Activated gamma-delta T cell treated with Interleukin-2 at 50 U/mL for 16 hours (primary cell): ENCODE measurements around the gene NELL1.

Experiments used
- DNase-seq: peaks from one replicate; pipeline ENCODE4 v3.0.0-alpha.2; 2020

Gene NELL1

DNA sequence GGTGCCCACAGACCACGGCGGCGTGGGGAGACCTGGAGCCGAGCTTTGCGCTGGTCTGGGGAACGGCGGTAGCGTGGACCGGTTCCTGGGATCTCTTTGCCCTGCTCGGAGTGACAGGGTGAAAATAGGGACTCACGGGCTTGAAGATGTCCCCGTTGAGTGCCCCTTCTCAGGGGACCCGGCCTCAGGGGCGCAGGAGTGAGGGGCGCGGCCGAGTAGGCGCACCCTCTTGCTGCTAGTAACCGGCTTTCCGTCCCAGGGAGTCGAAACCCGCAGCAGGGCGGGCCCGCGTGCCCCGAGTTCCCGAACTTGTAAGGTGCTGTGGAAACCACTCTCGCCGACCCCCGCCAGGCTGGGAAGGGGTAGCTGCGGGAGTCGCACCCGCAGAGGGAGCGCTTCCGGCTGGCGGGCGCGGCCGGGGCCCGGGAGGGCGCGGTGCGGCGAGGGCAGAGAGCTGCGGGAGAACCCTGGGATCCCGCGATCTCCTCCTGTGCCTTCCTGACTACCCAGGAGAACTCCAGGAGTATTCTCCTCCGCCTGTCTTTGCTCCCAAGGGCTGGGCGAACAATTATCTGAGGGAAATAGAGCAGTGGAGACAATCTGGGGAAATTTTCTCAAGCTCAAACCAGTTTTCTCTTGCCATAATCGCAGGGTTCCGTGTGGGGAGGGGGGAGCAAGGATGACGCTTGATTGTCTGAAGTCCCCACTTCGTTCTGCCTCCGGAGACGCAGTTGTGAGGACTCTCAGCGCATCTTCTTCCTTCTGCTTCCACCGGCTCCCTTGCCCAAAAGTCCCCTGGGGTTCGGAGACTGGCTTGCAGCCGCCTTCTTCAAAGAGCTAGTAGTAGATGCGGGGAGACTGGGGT, 666 bp downstream of the NELL1 start:
- DNase-seq, result no peak

DNA sequence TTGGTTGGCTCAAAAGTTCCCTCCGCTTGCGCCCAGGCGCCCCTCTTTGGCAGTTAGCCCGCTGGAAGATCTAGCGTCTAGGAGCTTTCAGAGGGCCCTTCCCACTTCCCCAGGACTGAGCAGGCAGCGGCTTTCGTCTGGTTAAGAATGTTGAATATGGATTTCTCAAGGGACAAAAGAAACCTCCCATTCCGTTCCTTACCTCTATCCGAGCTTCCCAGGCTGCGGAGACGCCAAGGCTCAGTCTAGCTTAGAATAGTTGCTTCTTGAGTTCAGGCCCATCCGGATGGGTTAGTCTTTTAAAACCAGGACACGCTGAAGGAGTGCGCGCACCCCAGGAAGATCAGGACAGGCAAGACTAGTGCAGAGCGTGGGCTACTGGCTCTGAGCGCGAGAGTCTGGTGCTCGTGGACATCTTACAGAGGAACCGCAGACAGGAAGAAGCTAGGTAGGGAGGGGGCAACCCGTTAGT, 1.6 kb downstream of the NELL1 start:
- no peak for DNase-seq

DNA sequence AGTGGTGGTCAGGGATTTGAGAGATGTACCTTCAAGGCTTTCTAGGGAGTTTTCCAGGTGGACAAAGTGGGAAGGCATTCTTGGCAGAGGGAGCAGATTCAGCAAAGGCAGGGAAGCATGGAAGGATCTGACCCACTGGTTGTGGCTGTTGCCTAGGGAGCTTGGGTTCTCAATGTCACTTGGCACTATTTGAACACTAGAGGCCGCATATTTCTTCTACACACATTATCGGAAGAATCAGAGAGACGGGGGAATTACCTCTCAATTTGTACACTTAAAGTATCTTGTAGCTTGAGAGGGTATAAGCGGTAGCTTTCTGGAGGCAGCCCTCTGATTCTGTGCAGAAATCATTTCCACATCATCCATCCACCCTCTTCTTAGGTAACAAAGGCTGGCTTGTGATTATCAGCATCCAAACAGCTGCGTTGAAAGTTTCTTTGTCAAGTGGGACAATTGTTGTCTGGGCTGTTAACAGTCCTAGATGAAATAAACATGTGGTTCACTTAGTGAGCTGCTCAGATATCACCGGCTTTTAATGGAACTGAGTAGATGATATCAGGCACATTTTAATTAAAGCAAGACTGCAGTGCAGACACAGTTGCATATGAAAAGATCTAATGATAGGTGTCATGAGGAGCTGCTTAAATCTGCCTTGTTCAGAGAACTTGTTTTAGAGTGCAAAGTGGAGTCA, 2.6 kb downstream of the NELL1 start:
- no peak for DNase-seq

DNA sequence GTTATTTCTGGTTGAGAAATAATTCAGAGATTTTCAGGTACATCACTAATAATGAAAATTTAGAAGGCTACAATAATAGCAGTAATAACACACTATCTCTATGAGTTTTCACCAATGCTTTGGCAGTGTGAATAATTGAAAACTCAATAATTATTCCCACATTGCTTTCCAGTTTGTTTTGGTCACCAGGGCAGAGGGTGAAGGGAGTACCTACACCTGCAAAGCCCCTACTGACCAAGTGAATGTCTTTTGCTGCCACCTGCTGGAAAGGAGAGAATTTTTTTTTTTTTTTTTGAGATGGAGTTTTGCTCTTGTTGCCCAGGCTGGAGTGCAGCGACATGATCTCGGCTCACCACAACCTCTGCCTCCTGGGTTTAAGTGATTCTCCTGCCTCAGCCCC, 3.2 kb downstream of the NELL1 start:
- no peak for DNase-seq

DNA sequence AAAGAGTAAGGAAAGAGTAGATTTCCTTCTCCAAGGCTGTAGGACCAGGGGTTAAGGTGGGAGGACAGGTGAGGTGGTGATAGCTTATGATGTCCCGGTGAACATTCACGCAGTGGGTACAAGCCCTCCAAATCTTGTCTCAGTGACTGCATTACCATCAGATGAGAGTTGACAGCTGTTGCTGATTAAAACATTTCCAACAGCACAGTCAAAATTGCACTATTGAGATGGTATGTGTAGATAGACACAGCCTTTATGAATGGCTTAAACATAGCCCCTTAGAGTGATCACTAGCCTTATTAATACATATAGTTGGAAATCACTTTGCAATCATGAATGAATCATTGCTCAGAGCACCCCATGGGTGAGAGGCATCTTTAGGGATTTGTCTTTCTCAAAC, 7.3 kb downstream of the NELL1 start:
- DNase-seq, result no peak

DNA sequence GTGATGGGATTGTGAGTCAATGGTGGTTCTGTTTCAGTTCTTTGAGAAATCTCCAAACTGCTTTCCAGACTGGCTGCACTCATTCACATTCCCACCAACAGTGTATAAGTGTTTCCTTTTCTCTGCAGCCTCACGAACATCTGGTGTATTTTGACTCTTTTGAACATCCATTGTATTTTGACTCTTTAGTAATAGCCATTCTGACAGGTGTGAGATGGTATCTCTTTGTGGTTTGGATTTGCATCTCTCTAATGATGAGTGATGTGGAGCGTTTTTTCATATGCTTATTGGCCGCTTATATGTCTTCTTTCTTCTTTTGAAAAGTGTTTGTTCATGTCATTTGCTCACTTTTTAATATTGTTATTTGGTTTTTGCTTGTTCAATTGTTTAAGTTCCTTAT, 19.4 kb downstream of the NELL1 start:
- no peak for DNase-seq

DNA sequence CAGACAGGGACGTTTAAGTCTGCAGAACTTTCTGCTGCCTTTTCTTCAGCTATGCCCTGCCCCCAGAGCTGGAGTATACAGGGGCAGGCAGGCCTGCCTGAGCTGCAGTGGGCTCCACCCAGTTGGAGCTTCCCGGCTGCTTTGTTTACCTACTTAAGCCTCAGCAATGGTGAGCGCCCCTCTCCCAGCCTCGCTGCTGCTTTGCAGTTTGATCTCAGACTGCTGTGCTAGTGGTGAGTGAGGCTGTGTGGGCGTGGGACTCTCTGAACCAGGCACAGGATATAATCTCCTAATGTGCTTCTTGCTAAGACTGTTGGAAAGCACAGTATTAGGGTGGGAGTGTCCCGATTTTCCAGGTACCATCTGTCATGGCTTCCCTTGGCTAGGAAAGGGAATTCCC, 38.5 kb downstream of the NELL1 start:
- DNase-seq, result no peak

DNA sequence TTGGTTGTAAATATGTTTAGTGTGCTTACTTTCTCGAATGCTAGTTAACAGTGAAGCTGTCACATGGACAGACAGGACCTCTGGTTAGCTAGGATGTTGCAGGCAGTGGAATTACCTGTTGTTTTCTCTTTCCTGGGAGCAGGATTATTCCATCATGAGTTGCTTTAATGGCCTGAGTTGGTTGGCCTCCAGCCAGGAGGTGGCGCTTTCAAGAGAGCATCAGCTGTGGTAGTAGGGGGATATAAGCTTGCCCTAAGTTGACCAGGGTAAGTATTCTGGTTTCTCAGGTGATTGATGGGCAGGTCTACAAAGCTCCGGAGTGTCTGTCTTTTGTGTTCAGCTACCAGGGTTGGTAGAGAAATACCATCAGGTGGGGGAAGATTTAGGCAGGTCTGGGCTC, 43.5 kb downstream of the NELL1 start:
- no peak for DNase-seq

DNA sequence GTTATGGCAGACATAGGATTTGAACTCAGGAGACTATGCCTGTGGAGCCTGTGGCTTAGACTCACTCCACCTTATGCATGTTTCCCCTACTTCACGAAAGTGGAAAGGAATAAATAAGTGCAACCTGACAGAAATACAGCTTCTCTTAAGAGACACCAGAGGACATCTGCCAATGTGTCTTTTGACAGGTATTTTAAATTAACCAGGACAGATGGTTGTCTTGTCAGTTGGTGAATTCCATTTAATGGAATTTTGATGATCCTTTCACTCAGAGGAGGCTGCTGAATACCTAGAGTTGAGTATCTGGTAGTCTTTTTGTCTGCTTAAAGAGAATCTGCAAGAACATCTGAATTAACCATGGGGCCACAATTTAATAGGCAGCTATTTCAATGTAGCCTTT, 46.1 kb downstream of the NELL1 start:
- DNase-seq, result no peak

DNA sequence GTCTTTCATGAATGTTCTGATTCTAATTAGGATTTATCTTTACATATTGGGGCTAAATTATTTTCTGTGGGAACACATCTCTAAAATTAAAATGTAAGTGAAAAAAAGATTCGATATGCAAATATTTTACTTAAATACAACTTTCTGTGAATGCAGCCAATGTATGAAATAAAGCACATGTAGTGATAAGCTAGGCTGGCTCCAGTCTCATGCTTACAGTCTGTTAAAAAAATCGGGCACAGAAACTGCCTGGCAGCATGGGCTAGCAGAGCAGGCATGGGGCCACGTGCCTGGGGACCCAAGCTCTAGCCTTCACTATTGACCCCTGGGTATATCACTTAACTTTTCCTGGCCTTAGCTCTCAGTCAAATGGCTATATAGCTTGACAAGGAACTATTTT, 46.5 kb downstream of the NELL1 start:
- no peak for DNase-seq

DNA sequence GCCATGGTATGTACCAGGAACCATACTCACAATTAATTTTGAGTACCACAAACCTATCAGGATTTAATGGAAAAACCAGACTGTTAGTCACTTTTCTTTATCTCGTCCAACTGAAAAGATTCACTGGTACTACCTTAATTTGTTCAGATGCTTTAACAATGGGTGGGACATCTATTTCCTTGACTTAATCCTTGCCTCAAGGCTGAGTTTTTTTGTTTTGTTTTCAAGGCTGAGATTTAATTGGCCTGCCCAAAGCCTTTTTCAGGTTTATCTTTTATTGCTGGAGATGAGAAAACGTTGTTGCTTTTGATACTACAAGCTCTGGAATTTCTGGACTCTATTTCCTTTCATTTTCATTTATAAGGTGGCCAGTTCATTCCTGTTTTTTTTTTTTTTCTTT, 50.4 kb downstream of the NELL1 start:
- no peak for DNase-seq

DNA sequence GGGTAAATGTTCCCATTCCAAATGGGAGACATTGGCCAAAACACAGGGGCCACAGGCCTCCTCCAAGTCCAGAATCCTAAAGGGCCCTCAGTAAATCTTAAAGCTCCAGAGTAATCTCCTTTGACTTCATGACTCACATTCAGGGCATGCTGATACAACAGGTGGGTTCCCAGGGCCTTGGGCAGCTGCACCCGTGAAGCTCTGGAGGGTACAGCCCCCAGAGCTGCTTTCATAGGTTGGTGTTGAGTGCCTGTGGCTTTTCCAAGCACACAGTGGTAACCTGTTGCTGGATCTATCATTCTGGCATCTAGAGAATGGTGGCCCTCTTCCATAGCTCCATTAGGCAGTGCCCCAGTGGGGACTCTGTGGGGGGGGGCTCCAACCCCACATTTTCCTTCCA, 54.0 kb downstream of the NELL1 start:
- no peak for DNase-seq

DNA sequence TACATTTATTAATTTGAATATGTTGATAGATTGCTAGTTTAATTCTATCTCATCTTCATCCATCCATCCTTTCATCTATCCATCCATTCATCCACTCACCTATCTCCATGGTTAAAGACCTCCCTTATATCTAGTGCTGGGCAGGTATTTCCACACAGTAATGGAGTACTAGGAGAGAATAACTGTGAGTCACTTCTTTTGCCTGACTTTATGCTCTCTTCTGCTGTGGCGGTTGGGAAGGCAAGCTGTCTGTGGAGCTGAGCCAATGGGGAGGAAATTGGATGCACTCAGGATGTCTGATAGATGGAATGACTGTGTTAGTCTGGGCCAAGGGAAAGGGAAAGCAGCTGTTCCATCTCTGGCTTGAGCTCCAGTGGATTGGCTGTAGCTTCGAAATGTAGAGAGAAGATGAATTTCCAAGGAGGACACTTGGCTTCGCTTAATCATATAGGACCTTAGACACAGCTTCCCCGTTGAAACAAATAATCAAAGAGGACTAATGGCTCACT, 60.3 kb downstream of the NELL1 start:
- DNase-seq, result no peak

DNA sequence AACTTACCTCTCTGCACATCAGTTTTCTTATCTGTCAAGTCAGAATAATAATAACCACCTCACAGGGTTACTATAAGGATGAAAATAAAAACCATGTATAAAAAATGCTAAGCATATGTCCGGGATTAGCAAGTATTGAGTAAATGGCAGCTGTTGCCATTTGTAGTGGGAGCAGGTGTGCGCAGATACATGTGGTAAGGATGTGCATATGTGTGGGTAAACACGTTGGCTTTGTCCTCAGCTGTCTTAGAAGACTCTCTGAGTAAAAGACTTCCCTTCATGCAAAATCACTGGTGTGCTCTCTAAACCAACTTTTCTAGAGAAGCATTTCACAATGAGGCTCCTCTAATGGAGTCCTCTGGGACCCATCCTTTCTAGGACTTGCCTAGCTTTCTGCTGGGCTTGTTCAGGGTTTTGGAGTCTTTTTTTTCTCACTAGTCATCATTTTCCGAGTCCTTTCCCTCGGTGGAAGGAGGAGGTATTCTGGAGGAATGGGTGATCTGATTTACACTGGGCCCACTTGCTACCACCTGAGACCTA, 62.4 kb downstream of the NELL1 start:
- no peak for DNase-seq

DNA sequence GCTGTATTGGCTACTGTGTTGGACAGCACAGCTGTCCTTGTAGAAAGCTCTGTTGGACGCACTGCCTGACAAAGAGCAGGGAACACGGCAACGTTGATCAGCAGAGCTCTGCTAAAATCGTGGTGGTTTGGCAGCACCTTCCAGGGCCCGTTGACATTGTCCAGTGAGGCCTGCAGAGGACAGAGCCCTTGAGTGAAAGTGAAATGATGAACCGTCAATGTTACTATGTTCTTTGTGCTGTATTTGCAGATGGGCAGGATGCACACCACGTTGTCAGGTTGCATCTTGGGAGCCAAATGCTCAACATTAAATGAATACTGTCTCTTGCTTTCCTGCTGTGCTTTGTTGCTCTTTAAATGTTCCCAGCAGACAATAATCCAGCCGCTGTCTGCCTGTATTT, 69.7 kb downstream of the NELL1 start:
- no peak for DNase-seq

DNA sequence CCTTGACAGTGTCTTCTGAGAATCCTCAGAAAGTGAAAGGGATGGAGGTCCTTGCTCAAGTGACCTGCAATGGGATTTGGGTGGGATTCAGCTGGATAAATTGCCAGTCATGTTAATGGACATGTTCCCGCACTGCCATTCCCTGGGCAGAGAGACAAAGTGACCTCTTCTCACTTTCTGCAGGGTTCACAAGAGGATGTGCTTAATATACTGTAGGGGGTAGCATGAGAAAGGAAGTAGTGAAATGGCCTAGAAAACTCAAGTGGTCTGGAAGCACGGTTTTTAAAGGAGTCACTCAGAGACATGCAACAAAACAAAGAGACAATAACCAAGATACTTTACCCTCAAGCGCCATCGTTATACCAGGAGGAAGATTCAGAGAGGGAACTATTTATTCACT, 70.2 kb downstream of the NELL1 start:
- DNase-seq, result no peak

DNA sequence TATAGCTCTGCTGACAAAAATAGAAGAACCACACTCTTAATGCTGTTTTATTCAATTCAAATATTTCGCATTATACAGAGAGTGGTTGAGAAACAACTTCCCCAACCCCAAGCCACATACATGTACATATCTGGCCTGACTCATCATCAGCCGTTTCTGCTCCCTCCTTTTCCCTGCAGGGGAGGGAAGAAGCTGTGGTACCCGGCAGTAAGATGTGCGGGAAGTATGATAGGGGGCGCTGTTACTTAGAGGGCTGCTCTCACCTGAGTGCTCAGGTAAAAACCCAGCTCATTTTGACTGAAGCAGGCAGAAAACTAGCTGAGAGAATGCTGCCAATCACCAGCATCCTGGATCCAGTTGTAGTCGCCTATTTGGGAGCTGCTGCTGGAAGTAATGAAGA, 85.5 kb downstream of the NELL1 start:
- no peak for DNase-seq

DNA sequence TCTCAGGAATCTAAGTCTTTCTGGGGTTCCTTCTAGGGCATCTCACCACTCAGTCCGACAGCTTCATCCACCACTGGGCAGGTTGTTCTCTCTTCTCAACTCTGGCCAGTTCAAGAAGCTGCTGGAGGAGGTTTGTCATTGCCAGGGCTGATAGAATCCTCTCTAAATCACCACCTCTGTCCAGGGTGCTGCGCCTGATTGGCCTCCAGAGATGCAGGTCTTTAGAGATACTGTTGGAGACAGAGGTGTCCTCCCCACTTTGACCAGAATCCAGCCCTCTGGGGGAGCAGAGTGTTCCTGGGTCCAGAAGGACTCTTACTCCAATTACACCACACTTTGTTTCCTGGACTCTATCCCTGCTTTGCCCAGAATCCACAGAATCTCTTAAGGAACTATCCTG, 90.2 kb downstream of the NELL1 start:
- no peak for DNase-seq

DNA sequence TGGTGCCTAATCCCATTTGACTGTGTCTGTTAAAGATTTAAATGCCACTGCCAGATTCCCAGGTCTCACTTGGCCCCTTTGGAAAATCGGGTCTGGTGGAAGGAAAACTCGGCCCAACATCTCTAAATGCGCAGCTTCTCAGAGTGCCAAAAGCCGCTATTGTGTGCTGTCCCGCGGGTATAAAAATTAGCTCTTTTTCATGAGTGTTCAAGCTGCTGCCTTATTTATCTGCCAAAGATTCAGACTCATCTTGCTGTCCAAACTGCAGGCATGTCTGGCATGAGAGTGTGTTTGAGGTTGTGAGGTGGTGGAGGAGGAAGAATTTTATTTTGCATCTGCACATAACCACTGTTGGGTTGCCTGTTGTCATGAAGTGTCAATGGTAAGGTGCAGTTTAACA, 91.4 kb downstream of the NELL1 start:
- DNase-seq, result no peak

DNA sequence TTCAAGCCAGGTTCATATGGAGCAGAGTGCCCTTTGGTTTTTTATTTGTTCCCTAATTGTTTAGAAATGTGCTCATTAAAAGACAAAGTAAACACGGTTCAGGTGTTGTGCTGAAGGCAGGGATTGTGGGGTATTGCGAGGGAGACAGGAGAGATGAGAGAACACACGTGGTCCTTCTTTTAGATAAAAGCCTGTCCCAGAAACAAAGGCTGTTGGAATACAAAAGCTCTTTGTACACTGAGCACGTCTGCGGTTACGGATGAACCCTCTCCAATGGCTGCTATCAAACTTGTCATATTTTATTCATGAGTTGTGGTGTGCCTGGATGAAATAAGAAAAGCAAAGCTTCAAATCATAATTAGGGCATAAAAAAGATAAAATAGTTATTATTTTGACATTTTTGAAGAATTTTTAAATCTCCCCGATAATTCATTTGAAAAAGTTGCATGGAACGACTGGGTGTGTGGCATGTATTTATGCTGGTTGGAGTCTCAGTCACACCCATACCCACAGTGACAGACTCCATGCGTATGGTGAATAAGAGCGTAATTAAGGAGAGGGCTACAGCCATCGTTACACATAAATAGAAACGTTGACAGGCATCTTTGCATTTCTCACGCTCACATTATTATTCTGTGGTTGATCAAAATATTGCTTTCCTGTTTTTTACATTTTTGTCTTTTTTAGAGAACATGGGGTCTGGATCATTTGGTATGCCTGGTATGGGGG, 92.9 kb downstream of the NELL1 start:
- no peak for DNase-seq

DNA sequence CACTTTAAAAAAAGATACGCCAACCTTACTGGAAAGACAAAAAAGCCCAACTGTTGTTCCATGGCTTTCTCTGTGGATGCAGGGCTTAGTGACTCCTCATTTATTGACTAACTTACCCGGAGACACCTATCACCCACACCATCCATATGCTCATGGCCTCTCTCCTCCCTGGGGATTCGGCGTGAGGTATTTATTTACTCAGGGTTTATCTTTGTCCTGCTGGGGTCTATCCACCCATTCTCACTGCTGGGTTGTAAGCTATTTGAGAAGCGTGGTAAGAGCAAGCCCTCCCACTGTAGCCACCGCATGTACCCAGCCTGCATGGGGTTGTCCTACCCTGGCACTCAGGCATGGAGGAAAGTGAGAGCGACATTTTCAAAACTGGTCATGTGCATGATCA, 93.6 kb downstream of the NELL1 start:
- DNase-seq, result no peak

DNA sequence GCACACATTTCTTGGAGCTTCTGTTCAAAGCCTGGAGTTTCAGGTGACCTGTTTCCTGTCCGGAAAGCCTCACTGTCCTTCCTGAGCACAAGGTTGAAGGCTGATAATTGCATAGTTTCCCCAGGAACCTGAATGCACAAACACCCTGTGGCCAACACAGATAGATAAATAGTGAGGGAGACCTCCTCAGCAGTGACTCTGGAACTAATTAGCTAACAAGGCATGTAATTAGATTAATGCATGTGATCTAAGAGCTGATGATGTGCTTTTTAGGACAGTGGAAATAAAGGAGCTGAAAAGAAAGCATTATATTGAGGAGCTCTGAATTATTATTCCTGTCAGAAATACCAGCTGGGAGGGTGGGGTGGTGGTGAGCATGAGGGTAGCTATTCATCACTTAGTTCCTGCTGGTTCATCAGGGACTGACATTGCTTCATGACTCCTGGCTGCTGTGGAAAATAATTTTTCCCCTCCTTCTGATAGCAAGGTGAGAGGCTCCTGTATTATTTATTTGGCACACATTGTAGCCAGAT, 101.1 kb downstream of the NELL1 start:
- DNase-seq, result no peak

DNA sequence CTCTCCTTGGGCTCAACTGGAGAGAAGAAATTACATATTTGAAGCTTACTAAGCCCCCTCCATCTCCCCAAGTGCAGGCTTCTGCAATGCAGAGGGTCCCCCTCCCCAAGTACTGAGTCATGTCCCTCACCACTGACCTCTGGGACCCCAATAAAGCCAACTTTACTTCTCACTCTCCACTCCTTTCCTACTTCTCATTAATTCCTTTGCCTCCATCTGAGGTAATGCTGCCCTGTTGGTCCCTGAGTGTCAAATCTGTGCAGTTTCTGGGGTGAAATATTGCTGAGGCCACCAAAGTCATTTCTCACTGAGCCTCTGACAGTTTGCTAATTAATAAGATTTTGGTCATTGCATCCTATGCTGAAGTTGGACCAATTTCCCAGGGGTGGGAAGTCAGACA, 101.6 kb downstream of the NELL1 start:
- DNase-seq, result no peak
